Spleen (tissue), 11 donors: Measurements from ENCODE around the gene PCYT1A. TPM values are rescaled to one million over a fixed set of nuclear protein-coding genes. Genes with fewer than 3 reads are reported as not detected.
A peak's percentile ranks its signal among the peaks of the same experiment; 100 is the strongest.

Source experiments
- DNase-seq: peaks from one replicate; pipeline ENCODE4 v3.0.0-alpha.2; 2020
- H3K27ac ChIP-seq, 8 donors: fragments of 200-600 bp; sonication (generic) in 7 of 8; 1 replicate in 4 of 8; 2 replicates in 4 of 8; pipeline versions ENCODE4 v1.5.0 to v1.8.0; 2016 to 2021; ENCODE audit warnings: inconsistent platforms in 4 of 8, mild to moderate bottlenecking in 4 of 8, moderate library complexity in 1 of 8
- H3K27me3 ChIP-seq, 7 donors: fragments of 200-600 bp; sonication (generic) in 6 of 7; replicated peaks in 1 of 7; 1 replicate in 4 of 7; 2 replicates in 3 of 7; pipeline versions ENCODE4 v1.5.0 to v1.8.0; 2016 to 2021; ENCODE audit warnings: inconsistent platforms in 3 of 7, mild to moderate bottlenecking in 1 of 7
- H3K36me3 ChIP-seq, 6 donors: fragments of 200-600 bp; sonication (generic) in 5 of 6; 1 replicate in 4 of 6; 2 replicates in 2 of 6; pipeline versions ENCODE4 v1.5.0 to v1.8.0; 2016 to 2021; ENCODE audit warnings: inconsistent platforms in 2 of 6
- H3K4me1 ChIP-seq, 6 donors: fragments of 200-600 bp; sonication (generic) in 5 of 6; 1 replicate in 3 of 6; 2 replicates in 3 of 6; pipeline versions ENCODE4 v1.5.0 to v1.8.0; 2016 to 2021; ENCODE audit warnings: inconsistent platforms in 3 of 6
- H3K4me3 ChIP-seq, 8 donors: fragments of 200-600 bp; sonication (generic) in 7 of 8; 1 replicate in 4 of 8; 2 replicates in 4 of 8; pipeline versions ENCODE4 v1.5.0 to v1.8.0; 2016 to 2021; ENCODE audit warnings: inconsistent platforms in 4 of 8, mild to moderate bottlenecking in 4 of 8, moderate library complexity in 2 of 8
- H3K9me3 ChIP-seq, 8 donors: fragments of 200-600 bp; sonication (generic) in 7 of 8; 1 replicate in 4 of 8; 2 replicates in 4 of 8; pipeline versions ENCODE4 v1.5.0 to v1.8.0; 2016 to 2021; ENCODE audit warnings: inconsistent platforms in 4 of 8
- POLR2A ChIP-seq, 3 donors: fragments of 450-650 bp; IDR thresholded peaks; one replicate each; pipeline ENCODE4 v1.5.1; 2017; ENCODE audit warnings: antibody characterized with exemption in 3 of 3, mild to moderate bottlenecking in 1 of 3
- POLR2AphosphoS5 ChIP-seq, 3 donors: sonication (generic); formaldehyde crosslinking; IDR thresholded peaks; one replicate each; pipeline ENCODE4 v1.5.1; 2017; ENCODE audit warnings: antibody characterized with exemption in 3 of 3
- whole genome bisulfite sequencing, 5 donors: extraction: QIAGEN DNeasy Blood & Tissue Kit in 3 of 5; methylation state at CpG; one replicate each; pipeline versions ENCODE4 v1.1.5 to v1.1.7; 2013 to 2018; 5-methylcytosine and 5-hydroxymethylcytosine counted together
- intact Hi-C: fragments of 100-400 bp; cut with DNase I; formaldehyde crosslinking; loops from one replicate; pipeline ENCODE4 v1.15.0; 2023; ENCODE audit warnings: low total_unique reads
- polyA plus RNA-seq, 3 donors: library from polyadenylated mRNA; stranded (reverse); fragments of 200-250 nt; gene quantifications; one replicate each; pipeline ENCODE4 v1.2.1, GENCODE V29; 2013
- total RNA-seq, 7 donors: library from RNA; depleted of rRNA in 3 of 7; stranded (reverse); fragments of >200 nt in 3 of 7; fragmentation: NEBNext Ultra II Directional in 4 of 7; extraction: Animal tissue kit (Norgen Biotek cat#: 25700) in 4 of 7; gene quantifications; one replicate each; pipeline versions ENCODE4 v1.1.0 to v1.2.1, GENCODE V29; 2016 to 2021
- TF ChIP-seq, protein P1 (sequence below), 11 experiments: fragments of 200-600 bp in 7 of 11; fragments of 450-650 bp in 4 of 11; sonication (generic) in 4 of 11; IDR thresholded peaks in 8 of 11; conservative IDR thresholded peaks in 3 of 11; 1 replicate in 7 of 11; 2 replicates in 4 of 11; pipeline versions ENCODE4 v1.4.0 to v1.8.0; 2016 to 2021; ENCODE audit warnings: antibody characterized with exemption in 11 of 11, inconsistent platforms in 4 of 11, mild to moderate bottlenecking in 1 of 11
- donor health status: healthy with polysubstance abuse.
- donor health status: DM: no; HTN: no; CAD: no; lungs with moderate emphysema.
- donor health status: DM: no; HTN: no; CAD: no.
- donor health status: Bipolar disorder and iron deficiency.
- donor health status: healthy.
- donor health status: DM: no; HTN: no; CAD: no.
- donor health status: DM: yes; HTN: yes; CAD: no.

The PCYT1A gene
- total and polyA plus RNA-seq, 10 donors: 10.6 to 128 (median 90.3) TPM

DNA sequence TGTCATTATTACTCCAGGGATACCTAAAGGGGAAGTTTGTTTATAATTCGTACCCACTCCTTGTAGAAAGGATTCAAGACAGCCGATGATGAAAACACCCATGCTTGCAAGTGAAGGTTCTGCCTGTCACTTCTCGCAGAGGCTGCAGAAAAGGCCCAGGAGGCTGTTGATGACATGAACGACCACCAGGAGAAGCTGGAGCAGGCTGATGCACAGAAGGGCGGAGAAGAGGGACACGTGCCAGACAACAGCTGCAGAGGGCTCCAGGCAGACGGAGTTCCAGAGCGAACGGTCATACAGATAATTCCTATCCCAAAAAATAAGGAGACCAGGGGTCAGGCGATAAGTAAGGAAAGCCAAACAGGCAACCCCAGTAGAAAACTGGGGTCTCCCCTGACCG is 36.2 kb upstream of the PCYT1A start:
- no peaks in the 10 kb centered on the region for H3K9me3 ChIP-seq
- intact Hi-C loops: no loop called here
- TF ChIP-seq POLR2AphosphoS5 (IDR thresholded peaks at IDR 0.05): no peak
- no peak for TF ChIP-seq POLR2A (IDR thresholded peaks at IDR 0.05)
- TF ChIP-seq, protein P1, sequence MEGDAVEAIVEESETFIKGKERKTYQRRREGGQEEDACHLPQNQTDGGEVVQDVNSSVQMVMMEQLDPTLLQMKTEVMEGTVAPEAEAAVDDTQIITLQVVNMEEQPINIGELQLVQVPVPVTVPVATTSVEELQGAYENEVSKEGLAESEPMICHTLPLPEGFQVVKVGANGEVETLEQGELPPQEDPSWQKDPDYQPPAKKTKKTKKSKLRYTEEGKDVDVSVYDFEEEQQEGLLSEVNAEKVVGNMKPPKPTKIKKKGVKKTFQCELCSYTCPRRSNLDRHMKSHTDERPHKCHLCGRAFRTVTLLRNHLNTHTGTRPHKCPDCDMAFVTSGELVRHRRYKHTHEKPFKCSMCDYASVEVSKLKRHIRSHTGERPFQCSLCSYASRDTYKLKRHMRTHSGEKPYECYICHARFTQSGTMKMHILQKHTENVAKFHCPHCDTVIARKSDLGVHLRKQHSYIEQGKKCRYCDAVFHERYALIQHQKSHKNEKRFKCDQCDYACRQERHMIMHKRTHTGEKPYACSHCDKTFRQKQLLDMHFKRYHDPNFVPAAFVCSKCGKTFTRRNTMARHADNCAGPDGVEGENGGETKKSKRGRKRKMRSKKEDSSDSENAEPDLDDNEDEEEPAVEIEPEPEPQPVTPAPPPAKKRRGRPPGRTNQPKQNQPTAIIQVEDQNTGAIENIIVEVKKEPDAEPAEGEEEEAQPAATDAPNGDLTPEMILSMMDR (IDR thresholded peaks at IDR 0.05 in 8 of 11, conservative IDR thresholded peaks at IDR 0.05 in 3 of 11): no peak
- no peaks in the 10 kb centered on the region for H3K36me3 ChIP-seq
- H3K27me3 ChIP-seq: no peaks in the 10 kb centered on the region
- no peak overlapping the region for H3K4me3 ChIP-seq
- no peak for DNase-seq
- H3K4me1 ChIP-seq: peaks cover 3 to 19% (median 10%) of the 10 kb centered on the region in 6 donors
- H3K27ac ChIP-seq: no peak overlapping the region
- WGBS, 5 donors: 73 to 81% (median 76%) methylated on average over 11 of the region's 11 CpGs

DNA sequence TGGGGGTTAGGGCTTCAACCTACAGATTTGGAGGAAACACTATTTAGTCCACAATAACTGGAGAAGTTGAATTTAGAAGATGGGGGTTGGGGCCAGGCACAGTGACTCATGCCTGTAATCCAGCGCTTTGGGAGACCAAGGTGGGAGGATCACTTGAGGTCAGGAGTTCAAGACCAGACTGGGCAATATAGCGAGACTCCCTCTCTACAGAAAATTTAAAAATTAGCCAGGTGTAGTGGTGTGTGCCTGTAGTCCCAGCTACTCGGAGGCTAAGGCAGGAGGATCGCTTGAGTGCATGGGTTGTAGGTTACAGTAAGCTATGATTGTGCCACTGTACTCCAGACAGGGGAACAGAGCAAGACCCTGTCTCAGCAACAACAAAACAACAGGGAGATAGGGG is 35.5 kb upstream of the PCYT1A start:
- Histone ChIP-seq H3K4me1 (peaks cover 3 to 21% (median 11%) of the 10 kb centered on the region in 6 donors), H3K27ac (no peak overlapping the region), H3K27me3 (no peaks in the 10 kb centered on the region), H3K36me3 (no peaks in the 10 kb centered on the region), H3K4me3 (no peak overlapping the region), H3K9me3 (no peaks in the 10 kb centered on the region)
- DNase-seq: no peak
- TF ChIP-seq POLR2AphosphoS5 (IDR thresholded peaks at IDR 0.05): no peak
- no peak for TF ChIP-seq POLR2A (IDR thresholded peaks at IDR 0.05)
- TF ChIP-seq, protein P1 (IDR thresholded peaks at IDR 0.05 in 8 of 11, conservative IDR thresholded peaks at IDR 0.05 in 3 of 11): no peak
- WGBS, 5 donors: 89 to 99% (median 94%) methylated on average over 4 of the region's 4 CpGs
- intact Hi-C loops: no loop called here

DNA sequence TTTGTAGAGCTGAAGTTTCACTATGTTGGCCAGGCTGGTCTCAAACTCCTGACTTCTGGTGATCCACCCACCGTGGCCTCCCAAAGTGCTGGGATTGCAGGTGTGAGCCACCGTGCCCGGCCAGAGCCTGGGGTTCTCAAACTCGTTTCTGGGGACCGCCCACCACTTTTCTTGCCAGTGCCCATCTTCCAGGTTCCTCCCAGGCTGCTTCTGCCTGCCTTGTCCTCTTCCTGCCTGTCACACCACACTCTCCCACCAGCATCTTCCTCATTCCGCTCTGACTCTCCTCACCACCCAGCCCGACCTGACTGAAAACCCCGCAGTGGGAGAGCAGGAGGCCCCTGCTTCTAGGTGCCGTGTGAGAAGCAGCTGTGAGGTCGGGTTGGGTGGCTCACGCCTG is 33.6 kb upstream of the PCYT1A start:
- H3K27ac ChIP-seq: no peak overlapping the region
- WGBS, 5 donors: 60 to 78% (median 67%) methylated on average over 11 of the region's 11 CpGs
- intact Hi-C loops: no loop called here
- no peaks in the 10 kb centered on the region for H3K36me3 ChIP-seq
- no peak for DNase-seq
- H3K27me3 ChIP-seq: no peaks in the 10 kb centered on the region
- no peaks in the 10 kb centered on the region for H3K9me3 ChIP-seq
- peaks cover 3 to 21% (median 11%) of the 10 kb centered on the region in 6 donors for H3K4me1 ChIP-seq
- no peak overlapping the region for H3K4me3 ChIP-seq
- no peak for TF ChIP-seq POLR2A (IDR thresholded peaks at IDR 0.05)
- TF ChIP-seq, protein P1 (IDR thresholded peaks at IDR 0.05 in 8 of 11, conservative IDR thresholded peaks at IDR 0.05 in 3 of 11): no peak

DNA sequence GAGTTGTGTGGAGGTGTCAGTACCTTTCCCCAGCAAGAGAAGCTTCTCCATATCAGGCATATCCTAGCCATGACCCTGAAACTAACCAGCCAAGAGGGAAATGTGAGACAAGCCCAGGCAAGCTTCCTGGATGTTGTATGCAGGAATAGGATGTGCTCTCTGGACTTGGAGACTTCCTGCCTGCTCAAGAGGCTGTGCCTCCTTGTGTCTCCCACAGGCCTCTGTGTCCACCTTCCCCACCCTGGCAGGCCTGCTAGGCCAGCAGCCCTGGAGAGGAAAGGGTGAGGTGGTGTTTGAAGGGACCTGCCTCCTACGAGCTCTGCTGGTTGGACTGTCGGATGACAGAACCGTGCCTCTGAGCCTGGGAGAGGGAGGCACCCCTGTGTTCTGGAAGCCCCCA is 32.6 kb upstream of the PCYT1A start:
- no peaks in the 10 kb centered on the region for H3K9me3 ChIP-seq
- no peak for DNase-seq

More for the DNA sequence above, 32.6 kb upstream of the PCYT1A start:
- Histone ChIP-seq H3K4me1 (peaks cover 3 to 24% (median 11%) of the 10 kb centered on the region in 6 donors), H3K36me3 (no peaks in the 10 kb centered on the region), H3K4me3 (no peak overlapping the region), H3K27me3 (no peaks in the 10 kb centered on the region), H3K27ac (peak overlapping the region in 3 of 8 donors; percentile 36 to 61 (median 47))
- intact Hi-C loops: no loop called here
- TF ChIP-seq, protein P1 (IDR thresholded peaks at IDR 0.05 in 8 of 11, conservative IDR thresholded peaks at IDR 0.05 in 3 of 11): no peak
- TF ChIP-seq POLR2A (IDR thresholded peaks at IDR 0.05) (no peak), POLR2AphosphoS5 (IDR thresholded peaks at IDR 0.05) (peak in 1 of 3 donors; percentile 35)
- WGBS, 5 donors: 65 to 80% (median 67%) methylated on average over 2 to 3 of the region's 3 CpGs
